Keratinocyte (primary cell): ENCODE data around the gene ARRB1.

ENCODE experiments used
- EZH2 ChIP-seq: IDR thresholded peaks from one replicate; pipeline ENCODE4 v1.6.1; 2012; ENCODE audit warnings: inconsistent platforms, mild to moderate bottlenecking, low read length, moderate library complexity
- TF ChIP-seq, protein P1 (sequence below), 3 experiments: IDR thresholded peaks in 1 of 3; conservative IDR thresholded peaks in 1 of 3; optimal IDR thresholded peaks in 1 of 3; 2 replicates in 2 of 3; 3 replicates in 1 of 3; pipeline versions ENCODE3 to v1.5.1; 2011; ENCODE audit warnings: low read length in 3 of 3, mild to moderate bottlenecking in 3 of 3, moderate library complexity in 2 of 3, control low read depth in 1 of 3, inconsistent platforms in 1 of 3; ENCODE audit not compliant: insufficient read depth in 2 of 3; ENCODE audit errors: extremely low read depth in 1 of 3

DNA sequence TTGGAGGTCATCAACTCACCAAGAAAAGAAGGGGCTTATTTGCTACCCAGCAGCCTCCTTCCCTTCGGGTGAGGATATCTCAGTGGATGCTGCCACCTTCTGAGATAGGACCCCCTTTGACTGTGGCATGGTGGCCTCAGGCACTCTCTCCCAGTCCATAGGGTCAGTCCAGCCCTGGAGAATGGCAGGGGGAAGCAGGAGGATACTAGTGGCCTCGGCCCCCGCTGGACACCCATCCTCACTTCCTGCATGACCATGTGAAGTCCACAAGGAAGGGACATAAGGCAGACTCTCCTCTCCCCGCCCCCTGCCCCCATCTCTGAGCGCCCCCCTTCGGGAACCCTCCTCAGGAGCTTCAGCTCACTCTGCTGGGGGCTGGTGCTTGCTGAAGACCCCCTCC is 86.5 kb downstream of the ARRB1 start:
- TF ChIP-seq, protein P1, sequence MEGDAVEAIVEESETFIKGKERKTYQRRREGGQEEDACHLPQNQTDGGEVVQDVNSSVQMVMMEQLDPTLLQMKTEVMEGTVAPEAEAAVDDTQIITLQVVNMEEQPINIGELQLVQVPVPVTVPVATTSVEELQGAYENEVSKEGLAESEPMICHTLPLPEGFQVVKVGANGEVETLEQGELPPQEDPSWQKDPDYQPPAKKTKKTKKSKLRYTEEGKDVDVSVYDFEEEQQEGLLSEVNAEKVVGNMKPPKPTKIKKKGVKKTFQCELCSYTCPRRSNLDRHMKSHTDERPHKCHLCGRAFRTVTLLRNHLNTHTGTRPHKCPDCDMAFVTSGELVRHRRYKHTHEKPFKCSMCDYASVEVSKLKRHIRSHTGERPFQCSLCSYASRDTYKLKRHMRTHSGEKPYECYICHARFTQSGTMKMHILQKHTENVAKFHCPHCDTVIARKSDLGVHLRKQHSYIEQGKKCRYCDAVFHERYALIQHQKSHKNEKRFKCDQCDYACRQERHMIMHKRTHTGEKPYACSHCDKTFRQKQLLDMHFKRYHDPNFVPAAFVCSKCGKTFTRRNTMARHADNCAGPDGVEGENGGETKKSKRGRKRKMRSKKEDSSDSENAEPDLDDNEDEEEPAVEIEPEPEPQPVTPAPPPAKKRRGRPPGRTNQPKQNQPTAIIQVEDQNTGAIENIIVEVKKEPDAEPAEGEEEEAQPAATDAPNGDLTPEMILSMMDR (optimal IDR thresholded peaks at IDR 0.05 in 1 of 3, IDR thresholded peaks at IDR 0.05 in 1 of 3, conservative IDR thresholded peaks at IDR 0.05 in 1 of 3; ENCODE audit: extremely low read depth in 1 of 3, insufficient read depth in 2 of 3, low read length in 3 of 3) = no peak
- TF ChIP-seq EZH2 = no peak
